HuH-7 (cell line): ENCODE data around the gene DPF3.

Experiments used
- DNase-seq: peaks from one replicate; pipeline ENCODE4 v3.0.0; 2011; ENCODE audit warnings: low spot score

The DPF3 gene

GRCh38 chr14:72599579-72600470 lies 294.1 kb downstream of the DPF3 start:
- no peak for DNase-seq

GRCh38 chr14:72598306-72598705 lies 295.6 kb downstream of the DPF3 start:
- DNase-seq: no peak

GRCh38 chr14:72597252-72598233 lies 296.4 kb downstream of the DPF3 start:
- DNase-seq: no peak

- DNase-seq: no peak
Measured at GRCh38 chr14:72595152-72595862, 298.6 kb downstream of the DPF3 start.

- DNase-seq: no peak
Measured at GRCh38 chr14:72594099-72594901, 299.6 kb downstream of the DPF3 start.

GRCh38 chr14:72591391-72591790 lies 302.5 kb downstream of the DPF3 start:
- DNase-seq: no peak

GRCh38 chr14:72590577-72590976 lies 303.3 kb downstream of the DPF3 start:
- DNase-seq: no peak

- DNase-seq: no peak
Measured at GRCh38 chr14:72589652-72590051, 304.2 kb downstream of the DPF3 start.

- DNase-seq: no peak
Measured at GRCh38 chr14:72588521-72588920, 305.4 kb downstream of the DPF3 start.

GRCh38 chr14:72583316-72584272 lies 310.3 kb downstream of the DPF3 start:
- no peak for DNase-seq

- no peak for DNase-seq
Measured at GRCh38 chr14:72582582-72582981, 311.3 kb downstream of the DPF3 start.

- no peak for DNase-seq
Measured at GRCh38 chr14:72578514-72578913, 315.4 kb downstream of the DPF3 start.

- DNase-seq: no peak
Measured at GRCh38 chr14:72577521-72577920, 316.4 kb downstream of the DPF3 start.

GRCh38 chr14:72576258-72576657 lies 317.6 kb downstream of the DPF3 start:
- no peak for DNase-seq

GRCh38 chr14:72574715-72575114 lies 319.2 kb downstream of the DPF3 start:
- DNase-seq: no peak

- no peak for DNase-seq
Measured at GRCh38 chr14:72573725-72574417, 320.0 kb downstream of the DPF3 start.
